ENCODE results near the gene PICK1. TPM values are rescaled to one million over a fixed set of nuclear protein-coding genes. Genes with fewer than 3 reads are reported as not detected.

PICK1 gene
- total RNA-seq, 1 donor from 2014 or later, result 25.5 TPM

GRCh38 chr22:38097058-38097457 lies 39.9 kb downstream of the PICK1 start:
- H3K27ac Mint-ChIP-seq, result no peak overlapping the region
- ATAC-seq (ENCODE audit: low read depth), result no peak
- ChIA-PET CTCF (no interaction called here), POLR2A (no interaction called here)
- DNase-seq, result no peak
- intact Hi-C loops (cut with micrococcal nuclease), result no loop called here
- no peak overlapping the region for H3K4me3 Mint-ChIP-seq
- H3K27me3 Mint-ChIP-seq, result no peaks in the 10 kb centered on the region
- TF ChIP-seq, protein P1, sequence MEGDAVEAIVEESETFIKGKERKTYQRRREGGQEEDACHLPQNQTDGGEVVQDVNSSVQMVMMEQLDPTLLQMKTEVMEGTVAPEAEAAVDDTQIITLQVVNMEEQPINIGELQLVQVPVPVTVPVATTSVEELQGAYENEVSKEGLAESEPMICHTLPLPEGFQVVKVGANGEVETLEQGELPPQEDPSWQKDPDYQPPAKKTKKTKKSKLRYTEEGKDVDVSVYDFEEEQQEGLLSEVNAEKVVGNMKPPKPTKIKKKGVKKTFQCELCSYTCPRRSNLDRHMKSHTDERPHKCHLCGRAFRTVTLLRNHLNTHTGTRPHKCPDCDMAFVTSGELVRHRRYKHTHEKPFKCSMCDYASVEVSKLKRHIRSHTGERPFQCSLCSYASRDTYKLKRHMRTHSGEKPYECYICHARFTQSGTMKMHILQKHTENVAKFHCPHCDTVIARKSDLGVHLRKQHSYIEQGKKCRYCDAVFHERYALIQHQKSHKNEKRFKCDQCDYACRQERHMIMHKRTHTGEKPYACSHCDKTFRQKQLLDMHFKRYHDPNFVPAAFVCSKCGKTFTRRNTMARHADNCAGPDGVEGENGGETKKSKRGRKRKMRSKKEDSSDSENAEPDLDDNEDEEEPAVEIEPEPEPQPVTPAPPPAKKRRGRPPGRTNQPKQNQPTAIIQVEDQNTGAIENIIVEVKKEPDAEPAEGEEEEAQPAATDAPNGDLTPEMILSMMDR (IDR thresholded peaks at IDR 0.05), result no peak
- peaks cover 2% of the 10 kb centered on the region for H3K36me3 Mint-ChIP-seq (ENCODE audit: low read depth)
- no peaks in the 10 kb centered on the region for H3K9me3 Mint-ChIP-seq
- H3K4me1 Mint-ChIP-seq, result no peaks in the 10 kb centered on the region

- POLR2A ChIA-PET, result interaction anchor here (0.6 kb wide), 1 partner anchor 386 kb away, joined by 3 read pairs; no protein-coding TSS in a partner anchor
- Mint-ChIP-seq H3K36me3 (ENCODE audit: low read depth) (no peaks in the 10 kb centered on the region), H3K4me1 (no peaks in the 10 kb centered on the region), H3K4me3 (no peak overlapping the region), H3K27ac (no peak overlapping the region), H3K27me3 (no peaks in the 10 kb centered on the region), H3K9me3 (no peaks in the 10 kb centered on the region)
- TF ChIP-seq, protein P1 (IDR thresholded peaks at IDR 0.05), result no peak
- no peak for DNase-seq
- CTCF ChIA-PET, result no interaction called here
- intact Hi-C loops (cut with micrococcal nuclease), result no loop called here
- no peak for ATAC-seq (ENCODE audit: low read depth)
These were observed 40.6 kb downstream of the PICK1 start for GRCh38 chr22:38097557-38098409.

DNA sequence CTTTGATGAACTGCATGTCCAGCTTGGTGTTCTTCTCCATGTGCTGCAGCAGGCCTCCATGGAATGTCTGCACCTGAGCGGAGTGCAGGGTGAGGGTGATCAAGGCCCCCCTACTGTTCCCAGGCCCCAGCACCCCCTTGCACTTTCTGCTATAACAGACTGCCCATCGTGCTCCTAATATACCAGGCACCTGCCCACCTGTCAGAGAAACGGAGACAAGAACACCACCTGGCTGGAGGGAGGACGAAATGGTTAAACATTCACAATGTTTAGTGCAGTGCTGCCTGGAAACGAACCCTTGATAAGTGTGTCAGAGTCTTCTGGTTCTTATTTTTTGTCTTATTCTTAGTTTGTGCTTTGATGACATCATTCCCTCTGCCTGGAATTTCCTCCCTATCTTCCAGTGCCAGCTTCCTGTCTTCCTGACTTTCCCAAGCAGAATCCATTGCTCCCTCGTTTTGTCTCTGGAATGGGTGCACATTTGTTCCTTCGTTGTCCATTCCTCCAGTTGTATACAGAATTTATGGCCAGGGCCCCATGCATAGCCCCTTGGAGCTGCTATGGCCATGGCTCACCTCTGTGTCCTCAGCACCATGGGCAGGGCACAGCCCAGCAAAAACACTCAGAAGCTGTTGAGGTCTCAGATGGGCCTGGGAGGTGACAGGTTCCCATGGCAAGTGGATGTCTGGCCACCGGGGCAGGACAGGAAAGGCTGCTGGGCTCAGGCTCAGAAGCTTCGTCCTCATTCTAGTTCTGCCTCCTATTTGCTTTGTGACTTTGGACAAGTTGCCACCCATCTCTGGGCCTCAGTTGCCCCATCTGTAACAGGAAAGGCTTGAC lies 41.4 kb downstream of the PICK1 start:
- no peaks in the 10 kb centered on the region for H3K36me3 Mint-ChIP-seq (ENCODE audit: low read depth)
- DNase-seq, result no peak
- no peak overlapping the region for H3K4me3 Mint-ChIP-seq
- no peak overlapping the region for H3K27ac Mint-ChIP-seq
- intact Hi-C loops (cut with micrococcal nuclease), result no loop called here
- ATAC-seq (ENCODE audit: low read depth), result no peak
- no peaks in the 10 kb centered on the region for H3K4me1 Mint-ChIP-seq
- no peaks in the 10 kb centered on the region for H3K27me3 Mint-ChIP-seq
- TF ChIP-seq, protein P1 (IDR thresholded peaks at IDR 0.05), result no peak
- CTCF ChIA-PET, result no interaction called here
- no peaks in the 10 kb centered on the region for H3K9me3 Mint-ChIP-seq
- POLR2A ChIA-PET, result no interaction called here

DNA sequence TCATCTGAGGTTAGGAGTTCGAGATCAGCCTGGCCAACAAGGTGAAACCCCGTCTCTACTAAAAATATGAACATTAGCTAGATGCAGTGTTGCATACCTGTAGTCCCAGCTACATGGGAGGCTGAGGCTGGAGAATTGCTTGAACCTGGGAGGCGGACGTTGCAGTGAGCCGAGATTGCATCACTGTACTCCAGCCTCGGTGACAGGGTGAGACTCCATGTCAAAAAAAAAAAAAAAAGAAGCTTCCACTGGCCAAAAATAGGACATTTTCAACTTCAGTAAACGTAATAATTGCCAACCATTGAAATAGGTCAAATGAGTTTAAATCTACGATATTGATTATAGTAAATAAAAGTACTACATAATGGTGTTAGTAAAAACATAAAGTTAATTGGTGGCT lies 46.4 kb downstream of the PICK1 start:
- no peaks in the 10 kb centered on the region for H3K9me3 Mint-ChIP-seq
- no peak for ATAC-seq (ENCODE audit: low read depth)
- no peaks in the 10 kb centered on the region for H3K27me3 Mint-ChIP-seq
- intact Hi-C loops (cut with micrococcal nuclease), result no loop called here
- TF ChIP-seq, protein P1 (IDR thresholded peaks at IDR 0.05), result no peak
- ChIA-PET POLR2A (no interaction called here), CTCF (interaction anchor here (1.2 kb wide), 1 partner anchor 52 kb away, joined by 4 read pairs; no protein-coding TSS in a partner anchor)
- H3K4me3 Mint-ChIP-seq, result no peak overlapping the region
- no peak for DNase-seq
- no peak overlapping the region for H3K27ac Mint-ChIP-seq
- H3K36me3 Mint-ChIP-seq (ENCODE audit: low read depth), result no peaks in the 10 kb centered on the region
- H3K4me1 Mint-ChIP-seq, result no peaks in the 10 kb centered on the region

GRCh38 chr22:38104084-38104483 lies 46.9 kb downstream of the PICK1 start:
- Mint-ChIP-seq H3K9me3 (no peaks in the 10 kb centered on the region), H3K4me1 (no peaks in the 10 kb centered on the region), H3K36me3 (ENCODE audit: low read depth) (no peaks in the 10 kb centered on the region), H3K27ac (no peak overlapping the region), H3K4me3 (no peak overlapping the region), H3K27me3 (no peaks in the 10 kb centered on the region)
- TF ChIP-seq, protein P1 (IDR thresholded peaks at IDR 0.05), result no peak
- DNase-seq (no peak), ATAC-seq (ENCODE audit: low read depth) (no peak)
- CTCF ChIA-PET, result interaction anchor here (1.2 kb wide), 1 partner anchor 52 kb away, joined by 4 read pairs; no protein-coding TSS in a partner anchor
- POLR2A ChIA-PET, result no interaction called here
- intact Hi-C loops (cut with micrococcal nuclease), result no loop called here

Data from activated B cell treated with CpG ODN at 0.5 μM for 24 hours (primary cell).